SJCRH30 (cell line): ENCODE results near the gene GRSF1. TPM values are rescaled to one million over a fixed set of nuclear protein-coding genes. Genes with fewer than 3 reads are reported as not detected.
"Not testable (repeated sequence)": the region's sequence is repeated elsewhere in the genome, so short reads cannot be mapped to it uniquely, and the experiment has no call there.

Experiments used
- DNase-seq, 2 experiments: peaks; one replicate each; pipeline ENCODE4 v3.0.0-alpha.2; 2015 to 2020
- H3K27ac ChIP-seq: fragments of 250-450 bp; sonication (Bioruptor Pico); 2 replicates; pipeline ENCODE4 v1.5.1; 2020; ENCODE audit warnings: mild to moderate bottlenecking, moderate library complexity
- H3K27me3 ChIP-seq: fragments of 250-450 bp; sonication (Bioruptor Pico); 2 replicates; pipeline ENCODE4 v1.5.1; 2020; ENCODE audit warnings: mild to moderate bottlenecking, moderate library complexity
- H3K36me3 ChIP-seq: fragments of 250-450 bp; sonication (Bioruptor Pico); 2 replicates; pipeline ENCODE4 v1.5.1; 2020; ENCODE audit warnings: mild to moderate bottlenecking, moderate library complexity
- H3K4me1 ChIP-seq: fragments of 250-450 bp; sonication (Bioruptor Pico); 2 replicates; pipeline ENCODE4 v1.5.1; 2020; ENCODE audit warnings: mild to moderate bottlenecking, moderate library complexity
- H3K4me3 ChIP-seq: fragments of 250-450 bp; sonication (Bioruptor Pico); 2 replicates; pipeline ENCODE4 v1.5.1; 2020; ENCODE audit warnings: mild to moderate bottlenecking, moderate library complexity
- H3K9me3 ChIP-seq: fragments of 250-450 bp; sonication (Bioruptor Pico); replicated peaks from 2 replicates; pipeline ENCODE4 v1.5.1; 2020; ENCODE audit warnings: mild to moderate bottlenecking, moderate library complexity
- total RNA-seq: library from RNA; depleted of rRNA; stranded (reverse); fragments of >200 nt; shearing (Covaris generic); gene quantifications from 2 replicates; pipeline ENCODE4 v1.2.3, GENCODE V29; 2014

The GRSF1 gene
- total RNA-seq, 1 experiment from 2014 or later, result 121 TPM

DNA sequence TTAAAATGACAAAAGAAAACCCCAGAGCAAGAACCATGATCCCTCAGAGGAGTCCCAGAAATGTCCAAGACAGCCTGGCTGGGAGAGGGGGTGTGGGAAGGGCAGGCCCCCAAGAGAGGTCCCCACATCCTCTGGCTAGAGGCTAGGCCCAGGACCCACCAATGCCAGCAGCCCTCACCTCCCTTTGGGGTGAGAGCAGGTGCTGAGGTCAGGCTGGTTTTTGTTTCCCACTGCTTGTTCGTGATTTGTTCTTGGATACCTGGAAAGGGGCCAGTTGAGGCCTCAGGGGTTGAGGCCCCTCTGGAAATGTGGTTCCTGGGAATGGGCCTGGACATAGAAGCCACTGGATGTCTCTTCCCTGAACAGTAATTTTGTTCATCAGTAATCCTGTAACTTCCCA, 2.3 kb upstream of the GRSF1 start:
- Histone ChIP-seq H3K27me3 (no peaks in the 10 kb centered on the region), H3K4me3 (no peak overlapping the region), H3K9me3 (no peaks in the 10 kb centered on the region), H3K36me3 (no peaks in the 10 kb centered on the region), H3K4me1 (no peaks in the 10 kb centered on the region; the same call in none of the 2 replicates), H3K27ac (no peak overlapping the region)
- DNase-seq, result peak; percentile 13 to 48

DNA sequence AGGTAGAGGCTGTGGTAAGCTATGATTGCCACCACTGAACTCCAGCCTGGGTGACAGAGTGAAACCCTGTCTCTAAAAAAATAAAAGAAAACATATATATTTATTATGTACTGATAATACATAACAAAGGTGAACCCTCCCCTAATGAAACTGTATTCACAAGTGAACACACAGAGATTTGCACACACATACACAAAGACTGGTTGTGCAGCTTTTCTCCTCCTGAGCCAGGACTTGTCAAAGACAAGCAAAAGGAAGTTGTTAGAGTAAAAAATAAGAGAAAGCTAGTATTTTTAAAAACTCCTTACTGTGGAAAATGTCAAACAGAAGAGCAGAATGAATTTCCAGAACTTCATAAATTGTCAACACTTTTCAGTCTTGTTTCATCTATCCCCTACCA, 1.5 kb upstream of the GRSF1 start:
- no peaks in the 10 kb centered on the region for H3K9me3 ChIP-seq
- no peak for DNase-seq
- H3K4me1 ChIP-seq, result no peaks in the 10 kb centered on the region; the same call in none of the 2 replicates
- H3K27me3 ChIP-seq, result no peaks in the 10 kb centered on the region
- no peak overlapping the region for H3K27ac ChIP-seq
- H3K36me3 ChIP-seq, result peaks cover 3% of the 10 kb centered on the region
- no peak overlapping the region for H3K4me3 ChIP-seq

DNA sequence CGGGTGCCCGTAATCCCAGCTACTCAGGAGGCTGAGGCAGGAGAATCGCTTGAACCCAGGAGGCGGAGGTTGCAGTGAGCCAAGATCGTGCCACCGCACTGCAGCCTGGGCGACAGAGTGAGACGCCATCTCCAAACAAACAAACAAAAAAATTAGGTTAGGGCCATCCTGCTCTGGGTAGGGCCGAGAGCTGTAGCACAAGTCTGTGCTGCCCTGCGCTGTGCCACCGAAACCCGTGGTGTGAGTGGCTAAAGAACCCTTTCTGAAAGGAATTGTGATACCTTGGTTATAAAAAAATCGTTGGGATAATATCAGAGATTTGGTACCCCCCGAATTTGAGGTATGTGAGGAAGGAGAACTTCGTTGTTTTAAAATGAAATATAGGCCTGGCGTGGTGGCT, 941 bp upstream of the GRSF1 start:
- not testable (repeated sequence) for H3K4me1 ChIP-seq, DNase-seq, H3K9me3 ChIP-seq, H3K27ac ChIP-seq, H3K36me3 ChIP-seq, H3K27me3 ChIP-seq, H3K4me3 ChIP-seq

DNA sequence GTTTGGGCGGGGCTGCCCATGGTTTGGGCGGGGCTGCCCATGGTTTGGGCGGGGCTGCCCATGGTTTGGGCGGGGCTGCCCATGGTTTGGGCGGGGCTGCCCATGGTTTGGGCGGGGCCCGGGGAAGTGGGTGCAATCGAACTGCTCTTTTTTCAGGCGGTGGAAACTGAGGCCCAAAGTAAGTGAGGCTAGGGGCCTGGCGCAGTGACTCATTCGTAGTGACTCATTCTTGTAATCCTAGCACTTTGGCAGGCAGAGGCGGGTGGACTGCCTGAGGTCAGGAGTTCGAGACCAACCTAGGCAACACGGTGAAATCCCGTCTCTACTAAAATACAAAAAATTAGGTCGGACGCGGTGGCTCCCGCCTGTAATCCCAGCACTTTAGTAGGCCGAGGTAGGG, 447 bp upstream of the GRSF1 start:
- DNase-seq, result peak; percentile 55 to 57
- H3K27ac ChIP-seq, H3K4me1 ChIP-seq, H3K9me3 ChIP-seq, H3K27me3 ChIP-seq: not testable (repeated sequence)
- peaks cover 11% of the 10 kb centered on the region for H3K36me3 ChIP-seq
- peak overlapping the region; percentile 13; the same call in 1 of the 2 replicates for H3K4me3 ChIP-seq

DNA sequence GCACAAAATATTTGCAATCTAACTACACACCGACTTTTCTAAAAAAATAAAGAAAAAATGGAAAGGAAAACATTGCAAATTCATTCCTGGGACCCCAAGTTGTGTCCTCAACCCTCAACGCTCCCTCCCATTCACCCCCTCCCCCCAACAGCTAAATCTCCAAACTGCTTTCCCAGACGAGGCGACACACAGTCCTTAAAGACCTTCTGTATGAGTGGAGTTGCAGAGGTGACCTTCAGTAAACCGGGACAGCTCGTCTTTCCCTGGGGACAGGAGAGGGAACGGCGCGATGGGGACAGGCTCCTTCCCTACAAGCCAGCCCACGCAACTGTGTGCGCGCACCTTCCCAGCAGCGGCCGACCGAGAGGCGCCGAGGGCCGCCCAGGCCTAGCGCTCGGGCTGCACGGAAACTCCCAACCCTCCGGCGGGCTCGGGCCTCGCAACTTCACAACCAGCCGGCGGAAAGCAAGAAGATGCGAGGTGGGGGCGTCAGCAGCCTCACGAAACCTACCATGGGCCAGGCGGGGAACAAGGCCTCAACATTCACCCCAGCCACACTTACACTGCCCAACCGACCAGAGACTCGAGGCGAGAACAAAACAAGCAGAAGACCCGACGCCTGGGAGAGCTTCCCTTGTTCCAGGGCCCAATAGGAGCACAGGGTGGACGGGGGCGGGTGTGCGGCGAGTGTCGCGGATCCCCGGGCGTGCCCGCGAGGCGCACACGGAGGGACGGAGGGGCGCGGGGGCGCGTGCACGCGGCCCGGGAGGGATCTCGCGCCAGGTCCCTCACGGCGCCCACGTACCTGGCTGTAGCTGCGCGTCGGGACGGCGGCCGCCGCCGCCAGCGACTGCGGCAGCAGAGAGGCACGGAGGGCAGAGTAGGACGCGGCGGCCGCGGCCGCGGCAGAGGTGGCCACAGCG, 763 bp downstream of the GRSF1 start:
- no peaks in the 10 kb centered on the region for H3K9me3 ChIP-seq
- peak; percentile 71 to 75 for DNase-seq
- H3K27me3 ChIP-seq, result no peaks in the 10 kb centered on the region
- peak overlapping the region; percentile 71 for H3K27ac ChIP-seq
- peak overlapping the region; percentile 95 for H3K4me3 ChIP-seq
- H3K4me1 ChIP-seq, result no peaks in the 10 kb centered on the region; the same call in none of the 2 replicates
- peaks cover 20% of the 10 kb centered on the region for H3K36me3 ChIP-seq

DNA sequence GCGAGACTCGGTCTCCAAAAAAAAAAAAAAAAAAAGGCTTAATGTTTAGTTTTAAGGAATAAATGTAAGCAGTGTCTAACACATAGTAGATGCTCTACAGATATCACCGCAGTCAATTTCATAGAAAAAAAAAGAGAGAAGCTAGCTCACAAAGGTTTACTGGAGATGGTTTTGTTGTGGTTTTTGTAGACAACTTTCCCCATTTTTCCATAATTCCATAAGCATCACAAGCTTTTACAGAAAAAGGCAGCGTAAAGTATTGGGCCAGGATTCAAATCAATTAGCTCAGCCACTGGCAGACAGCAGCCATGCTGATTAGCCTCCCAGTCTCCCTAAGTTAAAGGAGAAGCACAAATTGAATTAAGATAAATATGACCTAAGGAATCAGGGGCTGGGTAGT, 1.5 kb downstream of the GRSF1 start:
- Histone ChIP-seq H3K9me3 (no peaks in the 10 kb centered on the region), H3K4me3 (peak overlapping the region; percentile 95), H3K36me3 (peaks cover 27% of the 10 kb centered on the region), H3K27ac (peak overlapping the region; percentile 71), H3K27me3 (no peaks in the 10 kb centered on the region), H3K4me1 (no peaks in the 10 kb centered on the region; the same call in none of the 2 replicates)
- peak in 1 of 2 experiments; percentile 22 for DNase-seq

DNA sequence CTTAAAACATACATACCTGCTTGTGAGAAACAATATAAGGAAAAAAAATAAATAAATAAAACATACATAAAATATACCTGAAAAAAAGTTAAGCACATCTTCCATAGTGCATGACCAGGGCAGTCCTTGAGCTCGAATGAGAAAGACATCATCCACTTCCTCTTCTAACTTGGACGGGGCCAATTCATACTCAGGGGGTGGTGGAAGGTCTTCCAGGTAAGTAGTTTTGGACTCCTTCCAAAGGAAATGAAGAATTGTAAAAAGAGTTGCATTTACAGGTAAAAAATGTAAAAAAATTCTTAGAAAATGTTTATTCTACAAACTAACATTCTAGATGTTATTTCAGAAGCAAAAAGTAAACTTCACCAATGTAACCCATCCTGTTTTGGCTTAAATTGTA, 3.6 kb downstream of the GRSF1 start:
- Histone ChIP-seq H3K9me3 (no peaks in the 10 kb centered on the region), H3K4me1 (no peaks in the 10 kb centered on the region; the same call in 1 of the 2 replicates), H3K27me3 (no peaks in the 10 kb centered on the region), H3K36me3 (peaks cover 48% of the 10 kb centered on the region), H3K27ac (no peak overlapping the region), H3K4me3 (no peak overlapping the region)
- no peak for DNase-seq

DNA sequence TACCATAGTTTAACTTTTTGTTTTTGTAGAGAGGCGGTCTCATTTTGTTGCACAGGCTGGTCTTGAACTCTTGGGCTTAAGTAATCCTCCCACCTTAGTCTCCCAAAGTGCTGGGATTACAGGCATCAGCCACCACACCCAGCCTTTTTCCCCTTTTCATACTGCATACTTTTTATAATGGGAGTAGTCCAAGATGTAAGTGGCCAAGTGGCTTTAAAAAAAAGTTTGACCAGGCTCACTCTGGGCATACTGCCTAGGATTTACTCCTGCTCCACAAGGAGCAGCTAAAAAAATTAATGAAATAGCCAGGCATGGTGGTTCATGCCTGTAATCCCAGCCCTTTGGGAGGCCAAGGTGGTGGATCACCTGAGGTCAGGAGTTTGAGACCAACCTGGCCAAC, 6.0 kb downstream of the GRSF1 start:
- Histone ChIP-seq H3K36me3 (peaks cover 61% of the 10 kb centered on the region), H3K9me3 (no peaks in the 10 kb centered on the region), H3K4me3 (no peak overlapping the region), H3K27me3 (no peaks in the 10 kb centered on the region), H3K27ac (no peak overlapping the region), H3K4me1 (no peaks in the 10 kb centered on the region)
- DNase-seq, result no peak

DNA sequence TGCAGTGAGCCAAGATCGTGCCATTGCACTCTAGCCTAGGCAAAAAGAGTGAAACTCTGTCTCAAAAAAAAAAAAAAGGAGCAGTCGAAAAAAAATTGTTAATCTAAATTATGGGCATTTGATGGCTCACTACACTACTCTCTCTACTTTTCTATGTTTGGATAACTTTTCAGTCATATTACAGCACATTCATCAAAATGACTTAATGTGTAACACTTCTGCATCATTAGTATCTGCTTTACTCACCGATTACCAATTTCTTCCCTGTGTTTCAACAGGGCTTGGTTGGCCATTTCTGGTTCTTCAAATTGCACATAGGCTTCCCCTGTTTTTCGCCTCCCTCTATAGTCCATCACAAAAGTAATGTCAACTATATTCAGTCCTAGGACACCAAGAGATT, 8.4 kb downstream of the GRSF1 start:
- H3K9me3 ChIP-seq, result no peaks in the 10 kb centered on the region
- no peaks in the 10 kb centered on the region for H3K27me3 ChIP-seq
- H3K27ac ChIP-seq, result no peak overlapping the region
- H3K4me1 ChIP-seq, result no peaks in the 10 kb centered on the region
- no peak for DNase-seq
- no peak overlapping the region for H3K4me3 ChIP-seq
- peaks cover 77% of the 10 kb centered on the region for H3K36me3 ChIP-seq

DNA sequence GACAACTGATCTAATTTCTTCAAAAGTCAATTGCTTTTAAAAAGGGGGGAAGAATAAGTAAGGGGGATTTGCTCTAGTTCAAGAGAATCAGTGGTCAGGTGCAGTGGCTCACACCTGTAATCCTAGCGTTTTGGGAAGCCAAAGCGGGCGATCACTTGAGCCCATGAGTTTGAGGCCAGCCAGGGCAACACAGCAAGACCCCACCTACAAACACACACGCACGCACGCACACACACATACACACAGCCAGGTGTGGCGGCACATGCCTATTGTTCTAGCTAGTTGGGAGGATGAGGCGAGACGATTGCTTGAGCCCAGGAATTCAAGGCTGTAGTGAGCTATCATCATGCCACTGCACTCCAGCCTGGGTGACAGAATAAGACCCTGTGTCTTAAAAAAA, 9.6 kb downstream of the GRSF1 start:
- Histone ChIP-seq H3K4me3 (no peak overlapping the region), H3K4me1 (no peaks in the 10 kb centered on the region), H3K27me3 (no peaks in the 10 kb centered on the region), H3K9me3 (no peaks in the 10 kb centered on the region), H3K36me3 (peaks cover 80% of the 10 kb centered on the region), H3K27ac (no peak overlapping the region)
- no peak for DNase-seq

DNA sequence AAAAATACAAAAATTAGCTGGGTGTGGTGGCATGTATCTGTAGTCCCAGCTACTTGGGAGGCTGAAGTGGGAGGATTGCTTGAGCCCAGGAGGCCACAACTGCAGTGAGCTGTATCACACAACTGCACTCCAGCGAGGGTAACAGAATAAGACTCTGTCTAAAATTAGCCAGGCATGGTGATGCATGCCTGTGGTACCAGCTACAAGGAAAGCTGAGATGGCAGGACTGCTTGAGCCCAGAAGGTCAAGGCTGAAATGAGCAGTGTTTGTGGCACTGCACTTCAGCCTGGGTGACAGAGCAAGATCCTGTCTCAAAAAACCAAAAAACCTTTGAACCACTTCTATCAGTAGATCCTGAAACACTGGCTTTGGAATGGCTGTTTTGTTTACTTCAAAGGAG, 10.2 kb downstream of the GRSF1 start:
- Histone ChIP-seq H3K4me1 (no peaks in the 10 kb centered on the region), H3K9me3 (no peaks in the 10 kb centered on the region), H3K4me3 (no peak overlapping the region), H3K27me3 (no peaks in the 10 kb centered on the region), H3K36me3 (peaks cover 82% of the 10 kb centered on the region), H3K27ac (no peak overlapping the region)
- DNase-seq, result no peak

DNA sequence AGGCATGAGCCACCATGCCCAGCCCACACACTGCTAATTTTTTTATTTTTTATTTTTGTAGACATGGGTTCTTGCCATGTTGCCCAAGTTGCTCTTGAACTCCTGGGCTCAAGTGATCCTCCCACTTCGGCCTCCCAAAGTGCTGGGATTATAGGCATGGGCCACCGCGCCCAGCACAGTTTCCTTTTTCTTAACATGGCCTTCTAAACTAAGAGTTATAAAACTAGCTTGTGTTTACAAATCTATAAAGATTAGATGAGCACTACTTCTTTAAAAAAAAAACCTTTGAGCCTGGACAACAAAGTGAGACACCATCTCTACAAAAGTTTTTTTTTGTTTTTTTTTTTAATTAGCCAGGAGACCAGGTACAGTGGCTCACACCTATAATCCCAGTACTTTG, 10.7 kb downstream of the GRSF1 start:
- Histone ChIP-seq H3K4me3 (no peak overlapping the region), H3K27ac (no peak overlapping the region), H3K36me3 (peaks cover 83% of the 10 kb centered on the region), H3K4me1 (no peaks in the 10 kb centered on the region), H3K9me3 (no peaks in the 10 kb centered on the region), H3K27me3 (no peaks in the 10 kb centered on the region)
- DNase-seq, result no peak

DNA sequence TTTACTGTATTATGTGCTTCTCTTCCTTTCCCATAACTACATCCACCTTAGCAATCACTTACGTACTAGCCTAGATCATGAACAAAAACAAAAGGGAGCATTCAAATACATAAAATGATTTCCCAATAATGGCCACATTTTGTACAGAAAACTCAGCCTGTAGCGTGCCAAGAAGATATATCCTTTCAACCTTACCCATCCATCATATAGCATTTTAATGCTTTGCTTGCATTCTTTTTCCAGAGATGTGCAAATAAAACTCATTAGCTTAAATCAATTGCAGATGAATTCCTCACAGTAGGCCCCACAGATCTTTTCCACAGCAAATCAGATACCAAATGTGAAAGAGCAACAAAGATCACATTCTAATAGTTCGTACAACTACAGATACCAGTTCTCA, 20.8 kb downstream of the GRSF1 start:
- DNase-seq, result no peak
- Histone ChIP-seq H3K4me1 (no peaks in the 10 kb centered on the region), H3K4me3 (no peak overlapping the region), H3K36me3 (peaks cover 57% of the 10 kb centered on the region), H3K27ac (no peak overlapping the region), H3K27me3 (no peaks in the 10 kb centered on the region), H3K9me3 (no peaks in the 10 kb centered on the region)

DNA sequence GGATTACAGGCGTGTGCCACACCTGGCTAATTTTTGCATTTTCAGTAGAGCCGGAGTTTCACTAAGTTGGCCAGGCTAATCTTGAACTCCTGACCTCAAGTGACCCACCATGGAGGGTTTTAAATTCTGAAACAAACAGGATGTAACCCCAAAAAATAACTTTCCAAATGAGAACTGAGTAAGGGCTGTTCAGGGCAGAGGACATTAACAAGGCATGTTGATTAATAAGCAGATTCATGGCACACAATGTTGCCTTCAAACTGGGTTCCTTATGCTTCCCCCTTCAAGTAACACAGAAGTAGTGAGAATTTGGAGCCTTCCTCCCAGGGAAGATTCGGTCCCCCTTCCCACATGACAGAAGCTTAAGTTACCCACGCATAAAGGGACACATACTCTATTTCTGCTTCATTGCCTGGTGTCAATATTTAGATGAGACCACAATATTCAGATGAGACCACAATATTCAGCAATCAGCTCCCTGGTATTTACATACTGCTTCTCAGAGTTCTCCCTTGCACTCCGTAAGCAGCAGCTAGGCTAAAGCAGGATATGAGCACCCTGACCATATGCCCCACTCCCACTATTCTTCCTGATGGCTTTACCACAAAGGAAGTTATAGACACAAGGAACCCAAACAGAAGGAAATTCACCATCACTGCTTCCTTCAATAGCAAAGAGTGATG, 21.4 kb downstream of the GRSF1 start:
- peaks cover 53% of the 10 kb centered on the region for H3K36me3 ChIP-seq

DNA sequence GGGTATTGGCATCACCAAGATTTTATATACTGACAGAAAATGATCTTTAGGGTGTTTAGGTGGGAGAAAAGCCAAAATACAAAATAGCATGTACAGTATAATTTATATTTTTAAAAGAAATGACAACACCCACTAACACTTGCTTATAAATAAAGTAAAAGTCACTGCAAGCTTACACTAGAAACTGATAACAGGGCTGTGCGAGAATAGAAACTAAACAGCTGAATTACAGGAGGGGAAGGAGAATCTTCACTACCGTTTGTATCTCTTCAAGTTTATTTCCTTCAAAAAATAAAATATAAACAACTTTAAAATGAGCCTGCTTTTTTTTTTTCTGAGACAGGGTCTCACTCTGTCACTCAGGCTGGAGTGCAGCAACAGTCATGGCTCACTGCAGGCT, 22.8 kb downstream of the GRSF1 start:
- DNase-seq, result no peak
- peaks cover 40% of the 10 kb centered on the region for H3K36me3 ChIP-seq
- no peak overlapping the region for H3K27ac ChIP-seq
- H3K4me1 ChIP-seq, result no peaks in the 10 kb centered on the region
- H3K27me3 ChIP-seq, result no peaks in the 10 kb centered on the region
- no peaks in the 10 kb centered on the region for H3K9me3 ChIP-seq
- no peak overlapping the region for H3K4me3 ChIP-seq

More for the DNA sequence above, 21.4 kb downstream of the GRSF1 start:
- Histone ChIP-seq H3K4me1 (no peaks in the 10 kb centered on the region), H3K27me3 (no peaks in the 10 kb centered on the region), H3K9me3 (no peaks in the 10 kb centered on the region), H3K4me3 (no peak overlapping the region), H3K27ac (no peak overlapping the region)
- no peak for DNase-seq
